HG03439 (cell line): ENCODE results near the gene GPALPP1.
"Not testable (repeated sequence)": the region's sequence is repeated elsewhere in the genome, so short reads cannot be mapped to it uniquely, and the experiment has no call there.

Source experiments
- ATAC-seq: cut with Tn5 transposase; IDR thresholded peaks from one replicate; pipeline ENCODE4 v1.9.1; 2021; ENCODE audit warnings: mild to moderate bottlenecking, moderate library complexity; ENCODE audit not compliant: unreplicated experiment

The GPALPP1 gene

GRCh38 chr13:44989071-44989889, at the start of gene GPALPP1, which contains the start of gene NUFIP1:
Gene GPALPP1, plus strand, starts transcription at chr13:44989538. Its CDS starts 117 bp downstream, at chr13:44989655.
Gene NUFIP1, minus strand, starts transcription at chr13:44989471. Its CDS starts 35 bp downstream, at chr13:44989436.
- peak; percentile 96 for ATAC-seq

- ATAC-seq, result not testable (repeated sequence)
Observed at GRCh38 chr13:44943411-44943810, 45.9 kb upstream of the GPALPP1 start.

- no peak for ATAC-seq
Observed at GRCh38 chr13:44951184-44951583, 38.2 kb upstream of the GPALPP1 start.

GRCh38 chr13:44952671-44953070, 36.7 kb upstream of the GPALPP1 start:
- ATAC-seq, result no peak

GRCh38 chr13:44954224-44954623, 35.1 kb upstream of the GPALPP1 start:
- ATAC-seq, result no peak

GRCh38 chr13:44955406-44955805, 33.9 kb upstream of the GPALPP1 start:
- ATAC-seq, result no peak

- ATAC-seq, result no peak
Observed at GRCh38 chr13:44961997-44962396, 27.3 kb upstream of the GPALPP1 start.

GRCh38 chr13:44967704-44968433, 21.5 kb upstream of the GPALPP1 start:
- no peak for ATAC-seq

GRCh38 chr13:44968434-44968815, 20.9 kb upstream of the GPALPP1 start:
- no peak for ATAC-seq

GRCh38 chr13:44969551-44970484, 19.5 kb upstream of the GPALPP1 start:
- no peak for ATAC-seq

- no peak for ATAC-seq
Observed at GRCh38 chr13:44971656-44972595, 17.4 kb upstream of the GPALPP1 start.

- ATAC-seq, result no peak
Observed at GRCh38 chr13:44972956-44973581, 16.3 kb upstream of the GPALPP1 start.

GRCh38 chr13:44974056-44974793, 15.1 kb upstream of the GPALPP1 start:
- ATAC-seq, result no peak

- no peak for ATAC-seq
Observed at GRCh38 chr13:44976196-44976595, 13.1 kb upstream of the GPALPP1 start.

- ATAC-seq, result no peak
Observed at GRCh38 chr13:44976949-44977583, 12.3 kb upstream of the GPALPP1 start.

- no peak for ATAC-seq
Observed at GRCh38 chr13:44978328-44978727, 11.0 kb upstream of the GPALPP1 start.

- peak; percentile 9 for ATAC-seq
Observed at GRCh38 chr13:44989941-44990340, 603 bp downstream of the GPALPP1 start.

- ATAC-seq, result no peak
Observed at GRCh38 chr13:45003417-45003816, 14.1 kb downstream of the GPALPP1 start.
